GM12891 (cell line): ENCODE measurements around the gene LAMA2.

Experiments used
- DNase-seq: peaks from one replicate; pipeline ENCODE4 v3.0.0; 2011; ENCODE audit warnings: low spot score; ENCODE audit not compliant: insufficient read length
- FAIRE-seq: peaks from 2 replicates; lab custom pipeline; 2011; peaks lifted over from hg19 to GRCh38; lab: Jason Lieb, UNC
- PAX5 ChIP-seq: IDR thresholded peaks from 2 replicates; pipeline ENCODE4 v1.6.1; 2011; ENCODE audit warnings: low read length, moderate library complexity, mild to moderate bottlenecking; ENCODE audit not compliant: insufficient read depth, severe bottlenecking
- POLR2A ChIP-seq: IDR thresholded peaks from 2 replicates; pipeline ENCODE4 v1.6.1; 2011; ENCODE audit warnings: low read depth, low read length, control low read depth
- POLR2AphosphoS5 ChIP-seq: IDR thresholded peaks from 2 replicates; pipeline ENCODE4 v1.6.1; 2011; ENCODE audit warnings: low read depth, low read length, control low read depth
- POU2F2 ChIP-seq: IDR thresholded peaks from 2 replicates; pipeline ENCODE4 v1.6.1; 2011; ENCODE audit warnings: low read depth, mild to moderate bottlenecking, control low read depth, low read length, moderate library complexity
- SPI1 ChIP-seq: IDR thresholded peaks from 2 replicates; pipeline ENCODE4 v1.6.1; 2011; ENCODE audit warnings: low read depth, low read length, control low read depth
- TAF1 ChIP-seq: IDR thresholded peaks from 2 replicates; pipeline ENCODE4 v1.6.1; 2011; ENCODE audit warnings: low read depth, low read length, control low read depth

Gene LAMA2

GRCh38 chr6:128990360-128990759 is 107.4 kb downstream of the LAMA2 start:
- FAIRE-seq, result no peak
- no peak for DNase-seq
- TF ChIP-seq POLR2AphosphoS5 (no peak), TAF1 (no peak), POLR2A (no peak), POU2F2 (no peak), SPI1 (no peak), PAX5 (no peak)

- FAIRE-seq (no peak), DNase-seq (no peak)
- no peak for TF ChIP-seq POLR2AphosphoS5
- TF ChIP-seq POU2F2, result no peak
- no peak for TF ChIP-seq POLR2A
- no peak for TF ChIP-seq SPI1
Measured at GRCh38 chr6:128990915-128991314, 108.0 kb downstream of the LAMA2 start.

DNA sequence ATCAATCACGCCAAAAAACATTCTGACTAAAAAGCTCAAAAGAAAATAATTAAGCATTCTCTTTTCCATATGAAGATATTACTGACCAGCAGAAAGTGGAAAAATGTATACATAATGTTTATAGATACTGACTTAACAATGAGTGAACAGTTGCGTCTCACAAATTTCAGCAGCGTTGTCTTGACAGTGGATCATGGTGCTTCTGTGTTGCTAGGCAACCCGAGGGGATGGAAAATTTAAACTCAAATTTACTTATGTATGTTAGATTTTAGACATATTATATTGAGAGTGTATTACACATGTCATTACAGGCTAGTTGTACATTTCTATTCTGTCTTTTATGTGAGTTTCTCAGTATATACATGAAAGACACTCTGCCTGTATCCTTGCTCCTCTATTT is 110.2 kb downstream of the LAMA2 start:
- no peak for DNase-seq
- no peak for FAIRE-seq
- TF ChIP-seq PAX5, result no peak
- TF ChIP-seq POU2F2, result no peak
- no peak for TF ChIP-seq POLR2A
- TF ChIP-seq TAF1, result no peak
- TF ChIP-seq POLR2AphosphoS5, result no peak
- no peak for TF ChIP-seq SPI1

DNA sequence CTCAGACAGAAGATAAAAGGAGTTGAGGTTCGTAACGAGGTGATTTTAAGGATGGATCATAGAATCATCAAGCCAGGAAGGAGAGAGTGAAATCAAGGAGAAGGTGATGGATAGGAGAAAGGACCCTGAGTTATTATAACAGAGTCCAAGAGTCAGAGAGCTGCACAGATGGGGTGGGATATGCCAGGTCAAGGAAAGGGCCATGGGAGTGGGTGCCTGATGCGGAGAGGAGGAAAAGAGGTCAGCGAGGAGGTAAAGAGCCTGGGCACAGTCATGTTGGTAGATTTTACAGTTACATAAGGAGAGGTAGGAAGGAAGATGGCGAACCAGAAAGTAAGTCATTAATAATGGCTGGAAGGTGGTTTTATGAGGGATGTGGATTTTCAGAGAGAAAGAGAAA is 114.9 kb downstream of the LAMA2 start:
- TF ChIP-seq SPI1, result no peak
- no peak for TF ChIP-seq TAF1
- TF ChIP-seq PAX5, result no peak
- no peak for TF ChIP-seq POU2F2
- TF ChIP-seq POLR2A, result no peak
- TF ChIP-seq POLR2AphosphoS5, result no peak
- no peak for DNase-seq
- no peak for FAIRE-seq

DNA sequence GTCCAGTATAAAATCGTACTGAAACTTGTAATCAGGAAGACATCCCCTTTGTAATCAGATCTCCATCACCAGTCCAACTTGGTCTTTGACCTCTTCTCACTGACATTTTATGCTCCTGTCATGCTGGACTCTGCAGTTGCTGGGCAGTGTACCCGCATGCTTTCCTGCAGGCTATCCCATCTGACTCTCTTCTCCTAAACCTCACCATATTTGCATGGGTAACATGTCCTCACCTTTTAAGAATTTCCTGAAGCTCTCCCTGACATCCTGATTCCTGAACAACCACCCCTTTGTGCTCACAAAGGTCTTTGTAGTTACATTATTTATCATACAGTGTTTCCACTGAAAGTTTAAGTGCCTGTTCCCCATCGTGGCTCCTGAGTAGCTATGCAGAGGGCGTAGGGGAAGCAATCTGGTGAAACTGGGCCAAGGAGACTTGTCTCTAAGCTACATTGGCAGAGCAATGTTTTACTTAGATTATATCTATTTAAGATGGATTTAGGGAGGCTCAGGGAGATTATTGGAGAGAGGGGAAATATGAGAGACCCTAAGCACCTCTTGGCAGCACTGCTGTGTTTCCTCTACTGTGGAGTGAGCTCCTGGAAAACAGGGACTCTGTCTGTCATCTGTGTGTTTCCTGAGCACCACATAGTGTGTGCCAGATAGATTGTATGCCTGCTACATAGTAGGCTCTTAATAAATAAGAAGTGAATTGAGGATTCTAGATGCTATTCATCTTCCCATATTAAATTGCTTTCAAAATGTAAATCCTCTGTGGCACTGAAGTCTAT is 124.0 kb downstream of the LAMA2 start:
- TF ChIP-seq PAX5 (no peak), POLR2AphosphoS5 (no peak), TAF1 (no peak), POLR2A (no peak), SPI1 (no peak), POU2F2 (no peak)
- DNase-seq (no peak), FAIRE-seq (no peak)

DNA sequence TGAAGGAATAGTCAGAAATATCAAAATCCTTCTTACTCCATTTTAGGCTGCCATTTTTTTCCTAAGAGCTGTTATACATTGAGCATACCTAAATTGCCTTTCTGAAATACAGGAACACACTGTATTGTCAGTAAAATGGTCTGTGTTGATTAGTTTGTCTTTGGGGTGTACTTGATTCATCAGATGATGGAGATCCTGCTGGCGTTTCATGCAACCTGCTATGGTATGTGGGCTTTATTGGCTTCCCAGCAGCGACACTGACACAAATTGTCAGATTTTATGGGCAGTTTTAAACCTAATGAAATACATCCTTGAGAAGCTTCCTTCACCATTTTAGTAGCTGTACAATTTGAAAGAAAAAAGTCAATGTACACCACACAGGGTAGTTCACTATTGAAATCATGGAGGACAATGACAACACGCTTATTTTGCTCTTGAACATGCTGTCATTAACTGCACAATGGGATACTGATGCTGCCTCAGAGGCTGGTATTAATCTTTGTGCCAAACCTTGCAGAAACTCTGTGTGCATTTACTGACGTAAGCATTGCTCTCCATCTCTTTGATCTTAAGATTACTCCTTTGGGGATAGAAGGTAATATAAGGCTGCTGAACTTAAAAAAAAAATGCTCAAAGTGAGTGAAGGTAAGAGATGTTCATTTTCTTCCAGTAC is 124.9 kb downstream of the LAMA2 start:
- no peak for DNase-seq
- TF ChIP-seq POLR2A (no peak), TAF1 (no peak), POU2F2 (no peak), SPI1 (no peak), POLR2AphosphoS5 (no peak), PAX5 (no peak)
- no peak for FAIRE-seq

DNA sequence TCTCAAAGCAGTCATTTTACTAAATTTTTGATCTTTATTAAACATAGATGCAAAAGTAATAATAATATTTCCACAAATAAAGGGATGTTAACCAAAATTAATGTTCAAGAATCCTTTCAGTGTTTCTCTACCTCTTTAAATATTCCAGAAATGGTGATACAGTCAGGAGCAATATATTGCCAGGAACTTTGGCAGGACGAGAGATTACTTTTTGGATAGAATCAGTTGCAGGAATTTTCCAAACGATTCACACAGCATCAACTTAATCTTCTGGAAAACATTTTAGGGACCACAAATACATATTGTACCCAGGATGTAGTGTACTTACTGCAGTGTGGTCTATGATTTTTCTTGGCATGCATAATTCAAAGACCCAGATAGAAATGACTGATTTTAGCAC is 125.7 kb downstream of the LAMA2 start:
- DNase-seq, result no peak
- no peak for FAIRE-seq
- TF ChIP-seq PAX5 (no peak), POLR2AphosphoS5 (no peak), SPI1 (no peak), POU2F2 (no peak)

GRCh38 chr6:129009851-129010250 is 126.9 kb downstream of the LAMA2 start:
- TF ChIP-seq POLR2AphosphoS5, result no peak
- TF ChIP-seq TAF1, result no peak
- TF ChIP-seq POU2F2, result no peak
- DNase-seq (no peak), FAIRE-seq (no peak)

DNA sequence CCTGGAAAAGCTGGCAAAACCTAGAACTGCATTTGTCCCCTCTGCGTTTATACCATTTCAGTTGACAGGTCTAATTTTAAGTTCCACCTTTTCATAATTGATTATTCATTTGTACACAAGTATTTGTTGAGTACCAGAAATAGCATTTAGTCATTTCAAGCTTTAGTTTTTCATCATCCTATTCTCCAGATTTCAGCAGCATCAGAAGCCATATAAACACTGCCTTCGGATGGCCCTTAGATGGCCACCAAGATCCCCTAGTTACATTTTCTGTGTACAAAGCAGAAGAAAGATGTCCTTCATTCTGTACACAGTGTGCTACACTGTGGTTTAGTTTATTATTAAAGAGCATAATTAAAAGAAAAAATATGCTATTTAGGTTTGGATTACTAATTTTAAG is 131.4 kb downstream of the LAMA2 start:
- FAIRE-seq, result no peak
- DNase-seq, result no peak
- TF ChIP-seq SPI1 (no peak), POLR2A (no peak), TAF1 (no peak), POU2F2 (no peak), POLR2AphosphoS5 (no peak), PAX5 (no peak)

DNA sequence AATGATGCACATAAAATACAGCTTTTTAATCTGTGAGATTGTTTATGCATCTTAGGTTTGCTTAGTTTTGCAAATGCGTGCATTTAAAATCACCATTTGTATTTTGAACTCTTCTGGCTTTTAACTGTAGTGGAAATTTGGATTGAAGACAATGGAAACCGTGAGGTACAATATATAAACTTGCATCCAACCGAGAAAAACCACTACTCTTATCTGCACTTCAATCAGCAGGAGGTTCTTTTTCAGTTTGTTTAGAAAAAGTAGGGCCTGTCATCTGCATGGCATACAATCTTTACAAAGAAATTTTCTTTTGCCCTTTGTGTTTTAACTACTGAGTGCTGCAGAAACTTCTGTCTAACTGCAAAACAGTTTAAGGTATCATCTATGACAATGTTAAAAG is 132.8 kb downstream of the LAMA2 start:
- DNase-seq (no peak), FAIRE-seq (no peak)
- TF ChIP-seq PAX5 (no peak), POLR2AphosphoS5 (no peak), POLR2A (no peak), TAF1 (no peak), SPI1 (no peak), POU2F2 (no peak)
